Measurements from ENCODE around the gene TUFT1.
A peak's percentile ranks its signal among the peaks of the same experiment; 100 is the strongest.

TUFT1 gene

GRCh38 chr1:151584278-151584677 is 44.2 kb downstream of the TUFT1 start:
- H3K4me1 Mint-ChIP-seq = peaks cover 34% of the 10 kb centered on the region
- H3K27ac Mint-ChIP-seq = no peak overlapping the region
- peaks cover 2% of the 10 kb centered on the region for H3K27me3 Mint-ChIP-seq (ENCODE audit: low read depth, poor library complexity)
- no peak for DNase-seq
- H3K36me3 Mint-ChIP-seq (ENCODE audit: low read depth) = peaks cover 3% of the 10 kb centered on the region
- no peak for TF ChIP-seq CTCF (IDR thresholded peaks at IDR 0.05)
- no peak overlapping the region for H3K4me3 Mint-ChIP-seq
- no peaks in the 10 kb centered on the region for H3K9me3 Mint-ChIP-seq

DNA sequence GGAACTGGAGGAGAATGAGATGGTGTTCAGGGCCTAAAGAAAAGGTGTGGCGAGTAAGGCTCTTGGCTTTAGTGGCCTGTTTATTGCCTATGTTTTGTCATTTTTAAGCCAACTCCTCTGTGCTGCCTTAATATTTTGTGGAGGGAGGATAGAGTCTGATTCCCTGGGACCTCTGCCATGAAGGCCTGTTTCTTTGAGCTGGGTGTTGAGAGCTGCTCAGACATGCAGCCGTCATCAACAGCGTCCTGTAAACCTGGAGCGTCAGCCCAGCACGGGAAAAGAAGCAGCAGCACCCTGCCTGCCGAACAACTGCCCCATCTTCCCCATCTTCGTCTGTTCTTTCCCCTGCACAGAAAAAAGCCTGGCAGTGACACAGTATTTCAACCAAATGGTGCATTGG is 44.7 kb downstream of the TUFT1 start:
- peaks cover 34% of the 10 kb centered on the region for H3K4me1 Mint-ChIP-seq
- H3K36me3 Mint-ChIP-seq (ENCODE audit: low read depth) = no peaks in the 10 kb centered on the region
- H3K27ac Mint-ChIP-seq = peak overlapping the region; percentile 39
- H3K9me3 Mint-ChIP-seq = peaks cover under 1% of the 10 kb centered on the region
- no peak for DNase-seq
- TF ChIP-seq CTCF (IDR thresholded peaks at IDR 0.05) = no peak
- H3K27me3 Mint-ChIP-seq (ENCODE audit: low read depth, poor library complexity) = peaks cover 2% of the 10 kb centered on the region
- no peak overlapping the region for H3K4me3 Mint-ChIP-seq

- Mint-ChIP-seq H3K27ac (no peak overlapping the region), H3K4me1 (peaks cover 31% of the 10 kb centered on the region), H3K36me3 (ENCODE audit: low read depth) (peaks cover 5% of the 10 kb centered on the region), H3K9me3 (peaks cover 6% of the 10 kb centered on the region), H3K4me3 (no peak overlapping the region), H3K27me3 (ENCODE audit: low read depth, poor library complexity) (peaks cover 6% of the 10 kb centered on the region)
- no peak for TF ChIP-seq CTCF (IDR thresholded peaks at IDR 0.05)
- DNase-seq = no peak
Observed at GRCh38 chr1:151585622-151586021, 45.5 kb downstream of the TUFT1 start.

GRCh38 chr1:151590961-151591360 is 50.9 kb downstream of the TUFT1 start:
- H3K4me1 Mint-ChIP-seq = peaks cover 11% of the 10 kb centered on the region
- no peak for TF ChIP-seq CTCF (IDR thresholded peaks at IDR 0.05)
- DNase-seq = no peak

GRCh38 chr1:151593730-151594129 is 53.6 kb downstream of the TUFT1 start:
- peak overlapping the region; percentile 78 for H3K4me3 Mint-ChIP-seq
- H3K27ac Mint-ChIP-seq = no peak overlapping the region
- peaks cover 18% of the 10 kb centered on the region for H3K9me3 Mint-ChIP-seq
- peaks cover 11% of the 10 kb centered on the region for H3K4me1 Mint-ChIP-seq
- H3K27me3 Mint-ChIP-seq (ENCODE audit: low read depth, poor library complexity) = peaks cover 23% of the 10 kb centered on the region
- TF ChIP-seq CTCF (IDR thresholded peaks at IDR 0.05) = no peak
- H3K36me3 Mint-ChIP-seq (ENCODE audit: low read depth) = peaks cover 5% of the 10 kb centered on the region
- peak; percentile 50 for DNase-seq

More at GRCh38 chr1:151590961-151591360, 50.9 kb downstream of the TUFT1 start:
- Mint-ChIP-seq H3K9me3 (peaks cover 17% of the 10 kb centered on the region), H3K27ac (no peak overlapping the region), H3K36me3 (ENCODE audit: low read depth) (peaks cover 5% of the 10 kb centered on the region), H3K27me3 (ENCODE audit: low read depth, poor library complexity) (peaks cover 18% of the 10 kb centered on the region), H3K4me3 (no peak overlapping the region)

DNA sequence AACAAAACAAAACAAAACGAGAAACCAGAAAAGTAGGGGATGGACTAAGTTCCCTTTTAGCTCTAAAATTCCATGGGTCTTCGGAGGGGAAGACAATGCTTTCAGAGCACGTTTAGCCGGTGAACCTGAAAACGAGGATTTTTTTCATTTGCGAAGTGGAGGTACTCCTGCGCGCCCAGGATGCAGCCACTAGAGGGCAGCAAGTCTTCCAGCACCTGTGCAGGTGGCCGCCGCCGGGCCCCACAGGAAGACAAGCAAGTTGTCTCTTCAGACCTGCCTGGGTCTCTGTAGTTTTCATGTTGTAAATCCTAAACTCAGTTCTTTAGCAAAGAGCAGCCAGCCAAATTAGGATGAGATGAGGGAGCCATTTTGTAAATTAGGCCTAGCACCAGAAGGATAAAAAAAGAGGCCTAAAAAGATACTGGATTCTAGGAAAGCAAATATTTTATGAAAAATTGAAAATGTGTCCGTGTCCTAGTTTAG is 54.1 kb downstream of the TUFT1 start:
- Mint-ChIP-seq H3K27ac (no peak overlapping the region), H3K27me3 (ENCODE audit: low read depth, poor library complexity) (peaks cover 26% of the 10 kb centered on the region), H3K9me3 (peaks cover 21% of the 10 kb centered on the region), H3K36me3 (ENCODE audit: low read depth) (peaks cover 5% of the 10 kb centered on the region), H3K4me1 (peaks cover 11% of the 10 kb centered on the region), H3K4me3 (peak overlapping the region; percentile 78)
- peak; percentile 84 for DNase-seq
- TF ChIP-seq CTCF (IDR thresholded peaks at IDR 0.05) = peak; percentile 92
